Activated CD4-positive, alpha-beta T cell treated with anti-CD3 and anti-CD28 coated beads, Interleukin-2, amount 50 U/mL, for 16 hours (primary cell): ENCODE measurements around the gene SLC22A1.
"Not testable (repeated sequence)": the region's sequence is repeated elsewhere in the genome, so short reads cannot be mapped to it uniquely, and the experiment has no call there.

Experiments used
- DNase-seq: peaks from one replicate; pipeline ENCODE4 v3.0.0-alpha.2; 2020

SLC22A1 gene

GRCh38 chr6:160095146-160095845, 26.3 kb upstream of the SLC22A1 start:
- no peak for DNase-seq

GRCh38 chr6:160101277-160102205, 20.1 kb upstream of the SLC22A1 start:
- DNase-seq: no peak

GRCh38 chr6:160102399-160102798, 19.2 kb upstream of the SLC22A1 start:
- no peak for DNase-seq

GRCh38 chr6:160102956-160103824, 18.4 kb upstream of the SLC22A1 start:
- peak; percentile 38 for DNase-seq

- DNase-seq: no peak
Observed at GRCh38 chr6:160103825-160104100, 17.9 kb upstream of the SLC22A1 start.

- DNase-seq: no peak
Observed at GRCh38 chr6:160104821-160105517, 16.6 kb upstream of the SLC22A1 start.

- no peak for DNase-seq
Observed at GRCh38 chr6:160106010-160106409, 15.6 kb upstream of the SLC22A1 start.

- DNase-seq: no peak
Observed at GRCh38 chr6:160106701-160107100, 14.9 kb upstream of the SLC22A1 start.

GRCh38 chr6:160108077-160108476, 13.5 kb upstream of the SLC22A1 start:
- no peak for DNase-seq

- DNase-seq: no peak
Observed at GRCh38 chr6:160110586-160111123, 11.0 kb upstream of the SLC22A1 start.

- DNase-seq: no peak
Observed at GRCh38 chr6:160111806-160112205, 9.8 kb upstream of the SLC22A1 start.

GRCh38 chr6:160112628-160113299, 8.9 kb upstream of the SLC22A1 start:
- no peak for DNase-seq

- not testable (repeated sequence) for DNase-seq
Observed at GRCh38 chr6:160114536-160114935, 7.1 kb upstream of the SLC22A1 start.

GRCh38 chr6:160115421-160115820, 6.2 kb upstream of the SLC22A1 start:
- no peak for DNase-seq

- no peak for DNase-seq
Observed at GRCh38 chr6:160116411-160116810, 5.2 kb upstream of the SLC22A1 start.

- no peak for DNase-seq
Observed at GRCh38 chr6:160117137-160117536, 4.5 kb upstream of the SLC22A1 start.

GRCh38 chr6:160118620-160119229, 2.9 kb upstream of the SLC22A1 start:
- DNase-seq: no peak

- no peak for DNase-seq
Observed at GRCh38 chr6:160120087-160120486, 1.5 kb upstream of the SLC22A1 start.

- no peak for DNase-seq
Observed at GRCh38 chr6:160121981-160122380, 366 bp downstream of the SLC22A1 start.

- DNase-seq: no peak
Observed at GRCh38 chr6:160122744-160123143, 1.1 kb downstream of the SLC22A1 start.

- DNase-seq: no peak
Observed at GRCh38 chr6:160124007-160124406, 2.4 kb downstream of the SLC22A1 start.
